GM19238 (cell line): ENCODE data around the gene NENF.

ENCODE experiments used
- DNase-seq: peaks from one replicate; pipeline ENCODE4 v3.0.0; 2011; ENCODE audit warnings: low spot score; ENCODE audit not compliant: insufficient read length

NENF gene

DNA sequence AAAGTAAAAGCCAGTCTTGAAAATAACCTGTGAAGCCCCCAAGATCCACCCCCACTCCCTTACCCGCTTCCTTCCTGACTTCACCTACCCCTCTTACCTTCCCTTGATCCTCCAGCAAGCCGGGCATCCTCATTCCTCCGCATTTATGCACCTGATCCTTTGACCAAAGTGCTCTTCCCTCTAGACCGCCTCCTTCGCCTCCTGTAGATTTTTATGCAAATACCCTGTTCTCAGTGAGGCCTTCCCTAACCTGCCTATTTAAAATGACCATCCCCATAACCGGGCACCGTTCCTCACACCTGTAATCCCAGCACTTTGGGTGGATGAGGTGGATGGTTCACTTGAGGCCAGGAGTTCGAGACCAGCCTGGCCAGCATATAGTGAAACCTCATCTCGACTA, 1.1 kb upstream of the NENF start:
- no peak for DNase-seq

GRCh38 chr1:212432272-212432660, 454 bp upstream of the NENF start:
- DNase-seq = no peak

GRCh38 chr1:212433577-212434462, 1.1 kb downstream of the NENF start:
- DNase-seq = no peak

GRCh38 chr1:212434992-212435391, 2.3 kb downstream of the NENF start:
- DNase-seq = no peak

- no peak for DNase-seq
Measured at GRCh38 chr1:212437179-212437798, 4.6 kb downstream of the NENF start.

GRCh38 chr1:212438831-212439237, 6.1 kb downstream of the NENF start:
- no peak for DNase-seq

GRCh38 chr1:212440419-212440818, 7.7 kb downstream of the NENF start:
- no peak for DNase-seq

DNA sequence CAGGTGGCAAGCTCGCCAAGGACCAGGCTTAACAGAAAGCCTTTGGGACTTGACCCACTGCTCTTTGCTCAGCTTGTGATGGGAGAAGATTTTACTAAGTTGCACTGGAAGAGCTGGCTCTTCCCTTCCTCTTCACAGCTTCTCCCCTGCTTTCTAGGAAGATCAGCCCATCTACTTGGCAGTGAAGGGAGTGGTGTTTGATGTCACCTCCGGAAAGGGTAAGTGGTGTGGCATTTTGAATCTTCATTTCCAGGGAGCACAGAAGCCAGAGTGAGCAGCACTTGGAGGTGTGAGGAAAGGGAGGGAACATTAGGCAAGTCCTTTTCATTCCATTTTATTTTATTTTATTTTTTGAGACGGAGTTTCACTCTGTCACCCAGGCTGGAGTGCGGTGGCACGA, 9.7 kb downstream of the NENF start:
- DNase-seq = no peak

DNA sequence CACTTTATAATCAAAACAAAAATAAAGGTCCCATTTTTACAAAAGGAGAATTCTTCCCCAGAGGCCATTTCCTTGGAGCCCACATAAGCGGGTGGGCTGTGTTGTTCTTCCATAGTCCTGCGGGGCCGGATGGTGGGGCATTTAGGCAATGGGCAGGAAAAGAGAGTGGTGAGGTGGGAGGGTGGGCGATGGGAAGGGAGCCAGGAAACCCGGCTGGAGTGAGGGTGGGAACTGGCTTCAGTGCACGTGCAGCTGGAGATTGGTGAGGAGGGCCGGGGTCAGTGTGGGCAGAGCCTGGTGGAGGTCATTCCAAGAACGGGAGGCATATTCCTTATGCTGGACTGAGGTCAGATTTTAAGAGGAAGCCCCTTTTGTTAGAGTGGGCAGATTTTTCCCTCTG, 13.6 kb downstream of the NENF start:
- DNase-seq = no peak

GRCh38 chr1:212447478-212447877, 14.8 kb downstream of the NENF start:
- no peak for DNase-seq

GRCh38 chr1:212450331-212450881, 17.7 kb downstream of the NENF start:
- no peak for DNase-seq

DNA sequence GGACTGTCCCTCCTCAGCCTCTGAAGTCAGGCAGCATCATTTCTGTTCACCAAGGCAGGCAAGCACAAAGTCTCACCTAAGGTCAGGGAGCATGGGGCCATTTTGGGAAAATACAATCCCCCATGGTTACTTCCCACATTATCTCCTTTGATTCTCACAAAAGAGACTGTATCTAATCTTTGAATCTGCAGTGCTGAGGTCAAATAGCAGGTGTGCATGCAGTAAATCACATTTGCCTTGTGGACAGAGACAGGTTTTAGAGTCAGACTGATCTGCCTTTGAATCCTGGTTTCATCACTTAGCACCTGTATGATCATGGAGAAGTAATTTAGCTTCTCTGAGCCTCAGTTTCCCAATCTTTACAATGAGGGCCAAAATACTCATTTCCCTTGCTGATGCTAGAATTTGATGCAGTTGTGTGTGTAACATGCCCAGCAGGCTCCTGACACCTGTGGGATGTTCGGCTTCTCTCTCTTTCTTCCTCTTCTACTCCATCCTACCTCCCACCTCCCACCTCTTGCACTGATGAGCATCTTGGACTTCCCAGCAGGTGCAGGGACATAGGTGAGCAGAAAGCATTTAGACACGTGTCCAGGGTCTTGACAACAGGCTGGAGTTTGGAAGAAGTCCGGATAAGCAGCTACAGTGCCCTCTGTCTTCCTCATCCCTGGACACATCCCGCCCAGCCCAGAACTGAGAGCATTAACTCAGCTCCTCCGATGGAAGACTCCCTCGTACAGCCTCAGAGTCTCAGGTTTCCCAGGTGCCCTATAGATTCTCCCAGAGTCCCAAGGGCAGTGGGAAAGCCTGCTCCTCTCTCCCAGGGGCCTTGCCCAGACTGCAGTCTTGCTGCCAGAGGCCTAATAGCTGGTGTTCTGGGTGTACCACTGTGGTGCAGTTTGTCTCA, 18.9 kb downstream of the NENF start:
- no peak for DNase-seq

DNA sequence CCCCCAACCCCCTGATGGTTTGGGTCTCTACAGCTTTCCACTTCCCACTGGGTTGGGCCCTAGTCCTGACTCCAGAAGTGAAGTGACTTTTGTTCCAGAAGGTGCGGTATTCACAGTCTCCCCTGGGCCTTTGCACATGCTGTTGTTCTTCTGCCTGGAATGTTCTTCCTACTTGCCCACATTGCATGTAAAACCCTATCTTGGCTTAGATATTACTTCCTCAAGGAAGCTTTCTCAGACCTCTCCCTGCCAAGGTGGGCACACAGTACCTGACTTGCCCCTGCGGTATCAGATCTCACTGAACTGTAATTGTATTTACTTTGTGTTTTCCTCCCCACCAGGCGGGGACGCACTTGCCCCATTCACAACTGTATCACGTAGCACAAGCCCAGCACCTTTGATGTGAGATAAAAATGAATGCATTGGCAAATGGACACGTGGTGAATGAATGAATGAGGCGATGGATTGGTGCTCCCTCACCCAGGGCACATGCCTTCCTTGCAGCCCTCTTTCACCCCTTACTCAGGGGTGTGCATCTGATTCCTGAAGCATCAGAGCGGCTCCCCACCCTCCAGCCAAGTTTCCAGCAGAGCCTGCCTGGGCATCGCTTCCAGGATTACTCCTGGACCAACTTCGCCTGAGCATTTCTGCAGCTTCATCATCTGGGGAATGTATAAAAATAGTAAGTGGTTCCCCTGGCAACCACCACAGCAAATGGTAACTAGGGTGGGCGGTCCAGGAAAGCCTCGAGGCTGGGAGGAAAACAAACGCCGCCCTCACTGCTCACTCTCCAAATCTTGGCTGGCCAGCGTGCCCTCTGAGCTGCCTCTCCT, 19.8 kb downstream of the NENF start:
- DNase-seq = no peak

GRCh38 chr1:212453156-212453857, 20.6 kb downstream of the NENF start:
- no peak for DNase-seq

DNA sequence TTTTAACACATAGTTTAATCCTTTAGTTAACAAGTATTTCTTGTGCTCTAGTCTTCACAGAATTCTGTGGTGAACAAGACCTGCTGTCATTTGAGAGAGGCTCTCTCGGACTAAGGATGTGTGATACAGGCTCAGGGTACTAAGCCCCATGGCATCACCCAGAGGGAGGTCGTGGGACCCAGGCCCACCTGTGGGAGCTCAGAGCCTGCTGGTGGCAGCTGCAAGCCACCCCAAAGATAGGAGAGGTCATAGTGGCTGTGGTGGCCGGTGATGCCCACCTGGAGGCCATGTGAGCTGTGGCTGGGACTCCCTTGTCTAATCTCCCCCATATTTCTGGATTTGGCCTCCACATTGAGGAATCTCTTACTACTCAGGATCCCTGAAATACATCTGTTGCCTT, 22.0 kb downstream of the NENF start:
- DNase-seq = no peak

DNA sequence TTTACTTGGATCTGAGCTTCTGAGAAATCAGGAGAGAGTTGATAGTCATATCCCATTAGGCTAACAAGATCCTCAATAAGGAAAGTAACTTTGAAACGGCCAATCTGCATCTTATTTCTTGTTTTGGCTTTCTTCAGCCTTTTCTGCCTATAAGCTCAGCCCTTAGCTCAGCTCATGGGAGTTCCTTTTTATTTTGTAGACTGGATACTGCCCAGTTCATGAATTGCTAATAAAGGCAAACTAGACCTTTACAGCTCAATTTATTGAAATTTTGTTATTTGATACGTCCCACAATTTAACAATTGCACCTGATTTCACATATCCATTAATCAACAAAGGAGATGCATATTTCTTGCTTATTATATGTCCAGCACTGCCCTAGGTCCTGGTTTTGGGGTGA, 22.7 kb downstream of the NENF start:
- DNase-seq = no peak

- DNase-seq = peak; percentile 71
Measured at GRCh38 chr1:212455803-212456528, 23.2 kb downstream of the NENF start.

- peak; percentile 46 for DNase-seq
Measured at GRCh38 chr1:212457740-212458338, 25.1 kb downstream of the NENF start.

- no peak for DNase-seq
Measured at GRCh38 chr1:212458817-212459216, 26.1 kb downstream of the NENF start.
